ENCODE measurements around the gene SPRR5.

The SPRR5 gene

GRCh38 chr1:152951711-152952110 is 4.7 kb downstream of the SPRR5 start:
- no peak for DNase-seq

GRCh38 chr1:152953761-152954160 is 6.8 kb downstream of the SPRR5 start:
- DNase-seq: no peak

- DNase-seq: no peak
Observed at GRCh38 chr1:152954436-152954835, 7.4 kb downstream of the SPRR5 start.

- DNase-seq: no peak
Observed at GRCh38 chr1:152957561-152957960, 10.6 kb downstream of the SPRR5 start.

- DNase-seq: no peak
Observed at GRCh38 chr1:152959273-152959672, 12.3 kb downstream of the SPRR5 start.

GRCh38 chr1:152959801-152960451 is 12.9 kb downstream of the SPRR5 start:
- DNase-seq: no peak

- DNase-seq: no peak
Observed at GRCh38 chr1:152960452-152961044, 13.5 kb downstream of the SPRR5 start.

GRCh38 chr1:152961226-152961891 is 14.4 kb downstream of the SPRR5 start:
- no peak for DNase-seq

- DNase-seq: no peak
Observed at GRCh38 chr1:152962876-152963415, 15.9 kb downstream of the SPRR5 start.

- no peak for DNase-seq
Observed at GRCh38 chr1:152964536-152964935, 17.5 kb downstream of the SPRR5 start.

GRCh38 chr1:152965853-152966252 is 18.8 kb downstream of the SPRR5 start:
- no peak for DNase-seq

- DNase-seq: no peak
Observed at GRCh38 chr1:152967201-152967600, 20.2 kb downstream of the SPRR5 start.

GRCh38 chr1:152968248-152968647 is 21.2 kb downstream of the SPRR5 start:
- no peak for DNase-seq

- DNase-seq: no peak
Observed at GRCh38 chr1:152969036-152969435, 22.0 kb downstream of the SPRR5 start.

- no peak for DNase-seq
Observed at GRCh38 chr1:152970495-152970894, 23.5 kb downstream of the SPRR5 start, which contains the start of gene SPRR4. Gene SPRR4 (plus strand): TSS chr1:152970648. CDS start chr1:152971891, 1,243 bp downstream.

- DNase-seq: no peak
Observed at GRCh38 chr1:152972196-152972886, 25.3 kb downstream of the SPRR5 start.

GRCh38 chr1:152976688-152977087 is 29.7 kb downstream of the SPRR5 start:
- no peak for DNase-seq

- no peak for DNase-seq
Observed at GRCh38 chr1:152977614-152978013, 30.6 kb downstream of the SPRR5 start.

- no peak for DNase-seq
Observed at GRCh38 chr1:152980676-152981075, 33.7 kb downstream of the SPRR5 start.

- no peak for DNase-seq
Observed at GRCh38 chr1:152981146-152981871, 34.3 kb downstream of the SPRR5 start.

- no peak for DNase-seq
Observed at GRCh38 chr1:152982076-152982475, 35.1 kb downstream of the SPRR5 start.

GRCh38 chr1:152983234-152983633 is 36.2 kb downstream of the SPRR5 start:
- DNase-seq: no peak

- no peak for DNase-seq
Observed at GRCh38 chr1:152983743-152984142, 36.7 kb downstream of the SPRR5 start, which contains the start of gene SPRR1A. Gene SPRR1A (plus strand): TSS chr1:152984081. CDS start chr1:152985231, 1,150 bp downstream.
